H1 (cell line): Measurements from ENCODE around the gene ARG2. TPM values are rescaled to one million over a fixed set of nuclear protein-coding genes. Genes with fewer than 3 reads are reported as not detected.

Source experiments
- CEBPB ChIP-seq: IDR thresholded peaks from 2 replicates; pipeline ENCODE4 v1.6.1; 2012; ENCODE audit warnings: low read depth, low read length
- CREB1 ChIP-seq: IDR thresholded peaks from 2 replicates; pipeline ENCODE4 v1.6.1; 2012; ENCODE audit warnings: inconsistent platforms
- CTBP2 ChIP-seq: IDR thresholded peaks from 2 replicates; pipeline ENCODE4 v1.7.0; 2011; ENCODE audit warnings: borderline replicate concordance, mild to moderate bottlenecking, moderate library complexity, mixed read lengths, low read length; ENCODE audit not compliant: insufficient read depth, insufficient read length
- EZH2 ChIP-seq: fragments of 200-600 bp; sonication (generic); IDR thresholded peaks from 2 replicates; pipeline ENCODE4 v1.7.1; 2012; ENCODE audit warnings: low read depth, mild to moderate bottlenecking, moderate library complexity, low read length, inconsistent platforms; ENCODE audit not compliant: severe bottlenecking
- RXRA ChIP-seq: IDR thresholded peaks from 2 replicates; pipeline ENCODE4 v1.6.1; 2011; ENCODE audit warnings: low read depth, mild to moderate bottlenecking, low read length, moderate library complexity; ENCODE audit not compliant: insufficient read depth
- SIRT6 ChIP-seq: IDR thresholded peaks from one replicate; pipeline ENCODE4 v1.7.1; 2012; ENCODE audit warnings: low read length, inconsistent platforms
- polyA plus RNA-seq, 7 experiments: library from polyadenylated mRNA; depleted of rRNA in 3 of 7; stranded (reverse) in 5 of 7; unstranded in 2 of 7; fragments of >200 nt in 5 of 7; fragments of 200-250 nt in 2 of 7; gene quantifications; 1 replicate in 5 of 7; 2 replicates in 1 of 7; 4 replicates in 1 of 7; pipeline versions ENCODE4 v1.2.1 to v1.2.3, GENCODE V29; 2011 to 2013; ENCODE audit warnings: missing spikeins in 2 of 7, mixed read lengths in 2 of 7
- total RNA-seq: library from RNA; stranded (reverse); fragmentation: NEBNext Ultra II Directional; extraction: Animal tissue kit (Norgen Biotek cat#: 25700); gene quantifications from 2 replicates; pipeline ENCODE4 v1.2.1, GENCODE V29; 2021
- TF ChIP-seq, protein P1 (sequence below): fragments of 300-600 bp; sonication (generic); IDR thresholded peaks from 2 replicates; pipeline ENCODE4 v1.7.1; 2012; ENCODE audit warnings: low read length, moderate library complexity, mild to moderate bottlenecking, inconsistent platforms; ENCODE audit not compliant: insufficient replicate concordance

Gene ARG2
- total and polyA plus RNA-seq, 2 of the 8 experiments (the other 6 are each of a cell fraction or from before 2014, with no cell fraction given) = 49.9 to 59.1 TPM

DNA sequence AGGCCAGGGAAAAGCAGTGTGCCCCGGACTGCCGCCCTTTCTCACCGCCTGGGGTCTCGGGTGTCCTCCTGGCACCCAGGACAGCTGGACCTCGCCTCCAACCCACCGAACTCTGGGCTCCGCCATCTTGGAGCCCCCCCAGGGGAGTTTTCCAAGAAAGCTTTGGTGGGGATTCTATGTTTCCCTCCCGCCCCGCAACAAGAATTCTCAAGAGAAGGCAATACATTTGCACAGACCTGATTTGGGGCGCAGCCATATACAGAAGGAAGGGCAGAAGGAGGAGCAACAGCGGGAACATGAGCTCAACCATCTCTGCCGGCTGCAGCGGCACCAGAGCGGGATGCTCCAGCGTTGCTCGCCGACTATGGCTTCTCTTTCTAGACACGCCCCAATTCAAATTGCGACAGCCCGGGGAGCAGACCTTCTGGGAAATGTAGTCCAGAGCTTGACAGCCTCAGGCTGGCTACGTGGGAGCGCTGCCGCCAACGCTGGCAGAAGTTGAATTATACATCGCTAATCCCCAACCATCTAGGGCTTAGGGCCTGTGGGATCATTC, 75.8 kb downstream of the ARG2 start, which contains the start of gene RDH11 (continued):
- TF ChIP-seq EZH2 (no peak), CEBPB (peak; percentile 96), SIRT6 (no peak), RXRA (no peak), CTBP2 (no peak), CREB1 (peak; percentile 49)
- TF ChIP-seq, protein P1, sequence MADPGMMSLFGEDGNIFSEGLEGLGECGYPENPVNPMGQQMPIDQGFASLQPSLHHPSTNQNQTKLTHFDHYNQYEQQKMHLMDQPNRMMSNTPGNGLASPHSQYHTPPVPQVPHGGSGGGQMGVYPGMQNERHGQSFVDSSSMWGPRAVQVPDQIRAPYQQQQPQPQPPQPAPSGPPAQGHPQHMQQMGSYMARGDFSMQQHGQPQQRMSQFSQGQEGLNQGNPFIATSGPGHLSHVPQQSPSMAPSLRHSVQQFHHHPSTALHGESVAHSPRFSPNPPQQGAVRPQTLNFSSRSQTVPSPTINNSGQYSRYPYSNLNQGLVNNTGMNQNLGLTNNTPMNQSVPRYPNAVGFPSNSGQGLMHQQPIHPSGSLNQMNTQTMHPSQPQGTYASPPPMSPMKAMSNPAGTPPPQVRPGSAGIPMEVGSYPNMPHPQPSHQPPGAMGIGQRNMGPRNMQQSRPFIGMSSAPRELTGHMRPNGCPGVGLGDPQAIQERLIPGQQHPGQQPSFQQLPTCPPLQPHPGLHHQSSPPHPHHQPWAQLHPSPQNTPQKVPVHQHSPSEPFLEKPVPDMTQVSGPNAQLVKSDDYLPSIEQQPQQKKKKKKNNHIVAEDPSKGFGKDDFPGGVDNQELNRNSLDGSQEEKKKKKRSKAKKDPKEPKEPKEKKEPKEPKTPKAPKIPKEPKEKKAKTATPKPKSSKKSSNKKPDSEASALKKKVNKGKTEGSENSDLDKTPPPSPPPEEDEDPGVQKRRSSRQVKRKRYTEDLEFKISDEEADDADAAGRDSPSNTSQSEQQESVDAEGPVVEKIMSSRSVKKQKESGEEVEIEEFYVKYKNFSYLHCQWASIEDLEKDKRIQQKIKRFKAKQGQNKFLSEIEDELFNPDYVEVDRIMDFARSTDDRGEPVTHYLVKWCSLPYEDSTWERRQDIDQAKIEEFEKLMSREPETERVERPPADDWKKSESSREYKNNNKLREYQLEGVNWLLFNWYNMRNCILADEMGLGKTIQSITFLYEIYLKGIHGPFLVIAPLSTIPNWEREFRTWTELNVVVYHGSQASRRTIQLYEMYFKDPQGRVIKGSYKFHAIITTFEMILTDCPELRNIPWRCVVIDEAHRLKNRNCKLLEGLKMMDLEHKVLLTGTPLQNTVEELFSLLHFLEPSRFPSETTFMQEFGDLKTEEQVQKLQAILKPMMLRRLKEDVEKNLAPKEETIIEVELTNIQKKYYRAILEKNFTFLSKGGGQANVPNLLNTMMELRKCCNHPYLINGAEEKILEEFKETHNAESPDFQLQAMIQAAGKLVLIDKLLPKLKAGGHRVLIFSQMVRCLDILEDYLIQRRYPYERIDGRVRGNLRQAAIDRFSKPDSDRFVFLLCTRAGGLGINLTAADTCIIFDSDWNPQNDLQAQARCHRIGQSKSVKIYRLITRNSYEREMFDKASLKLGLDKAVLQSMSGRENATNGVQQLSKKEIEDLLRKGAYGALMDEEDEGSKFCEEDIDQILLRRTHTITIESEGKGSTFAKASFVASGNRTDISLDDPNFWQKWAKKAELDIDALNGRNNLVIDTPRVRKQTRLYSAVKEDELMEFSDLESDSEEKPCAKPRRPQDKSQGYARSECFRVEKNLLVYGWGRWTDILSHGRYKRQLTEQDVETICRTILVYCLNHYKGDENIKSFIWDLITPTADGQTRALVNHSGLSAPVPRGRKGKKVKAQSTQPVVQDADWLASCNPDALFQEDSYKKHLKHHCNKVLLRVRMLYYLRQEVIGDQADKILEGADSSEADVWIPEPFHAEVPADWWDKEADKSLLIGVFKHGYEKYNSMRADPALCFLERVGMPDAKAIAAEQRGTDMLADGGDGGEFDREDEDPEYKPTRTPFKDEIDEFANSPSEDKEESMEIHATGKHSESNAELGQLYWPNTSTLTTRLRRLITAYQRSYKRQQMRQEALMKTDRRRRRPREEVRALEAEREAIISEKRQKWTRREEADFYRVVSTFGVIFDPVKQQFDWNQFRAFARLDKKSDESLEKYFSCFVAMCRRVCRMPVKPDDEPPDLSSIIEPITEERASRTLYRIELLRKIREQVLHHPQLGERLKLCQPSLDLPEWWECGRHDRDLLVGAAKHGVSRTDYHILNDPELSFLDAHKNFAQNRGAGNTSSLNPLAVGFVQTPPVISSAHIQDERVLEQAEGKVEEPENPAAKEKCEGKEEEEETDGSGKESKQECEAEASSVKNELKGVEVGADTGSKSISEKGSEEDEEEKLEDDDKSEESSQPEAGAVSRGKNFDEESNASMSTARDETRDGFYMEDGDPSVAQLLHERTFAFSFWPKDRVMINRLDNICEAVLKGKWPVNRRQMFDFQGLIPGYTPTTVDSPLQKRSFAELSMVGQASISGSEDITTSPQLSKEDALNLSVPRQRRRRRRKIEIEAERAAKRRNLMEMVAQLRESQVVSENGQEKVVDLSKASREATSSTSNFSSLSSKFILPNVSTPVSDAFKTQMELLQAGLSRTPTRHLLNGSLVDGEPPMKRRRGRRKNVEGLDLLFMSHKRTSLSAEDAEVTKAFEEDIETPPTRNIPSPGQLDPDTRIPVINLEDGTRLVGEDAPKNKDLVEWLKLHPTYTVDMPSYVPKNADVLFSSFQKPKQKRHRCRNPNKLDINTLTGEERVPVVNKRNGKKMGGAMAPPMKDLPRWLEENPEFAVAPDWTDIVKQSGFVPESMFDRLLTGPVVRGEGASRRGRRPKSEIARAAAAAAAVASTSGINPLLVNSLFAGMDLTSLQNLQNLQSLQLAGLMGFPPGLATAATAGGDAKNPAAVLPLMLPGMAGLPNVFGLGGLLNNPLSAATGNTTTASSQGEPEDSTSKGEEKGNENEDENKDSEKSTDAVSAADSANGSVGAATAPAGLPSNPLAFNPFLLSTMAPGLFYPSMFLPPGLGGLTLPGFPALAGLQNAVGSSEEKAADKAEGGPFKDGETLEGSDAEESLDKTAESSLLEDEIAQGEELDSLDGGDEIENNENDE = no peak
